Mesenchymal stem cell (in vitro differentiated cells and primary cell): Measurements from ENCODE around the gene ZNF362.

ENCODE experiments used
- DNase-seq: peaks from one replicate; pipeline ENCODE4 v3.0.0-alpha.2; 2013
- H2AFZ ChIP-seq: one replicate; pipeline ENCODE4 v1.6.1; 2013; ENCODE audit warnings: low read depth, mild to moderate bottlenecking, control low read depth, inconsistent platforms, low read length, moderate library complexity
- H2AK5ac ChIP-seq: 2 replicates; pipeline ENCODE4 v1.6.1; 2013; ENCODE audit warnings: low read length, moderate library complexity, mild to moderate bottlenecking, inconsistent platforms; ENCODE audit not compliant: severe bottlenecking
- H2BK120ac ChIP-seq: one replicate; pipeline ENCODE4 v1.6.1; 2013; ENCODE audit warnings: low read depth, mild to moderate bottlenecking, inconsistent platforms, low read length, moderate library complexity
- H2BK12ac ChIP-seq, 2 experiments: one replicate each; pipeline ENCODE4 v1.6.1; 2013; ENCODE audit warnings: inconsistent platforms in 2 of 2, low read length in 2 of 2, mild to moderate bottlenecking in 2 of 2, moderate library complexity in 2 of 2, control low read depth in 1 of 2
- H2BK15ac ChIP-seq: one replicate; pipeline ENCODE4 v1.6.1; 2013; ENCODE audit warnings: mild to moderate bottlenecking, low read depth, inconsistent platforms; ENCODE audit not compliant: poor library complexity, severe bottlenecking
- H2BK5ac ChIP-seq: 2 replicates; pipeline ENCODE4 v1.6.1; 2013; ENCODE audit warnings: low read depth, mild to moderate bottlenecking, low read length, control low read depth, inconsistent platforms; ENCODE audit not compliant: poor library complexity, severe bottlenecking
- H3K14ac ChIP-seq, 2 experiments: one replicate each; pipeline ENCODE4 v1.6.1; 2013; ENCODE audit warnings: inconsistent platforms in 2 of 2, low read length in 2 of 2, control low read depth in 1 of 2, mild to moderate bottlenecking in 1 of 2, moderate library complexity in 1 of 2
- H3K18ac ChIP-seq, 2 experiments: one replicate each; pipeline ENCODE4 v1.6.1; 2013; ENCODE audit warnings: inconsistent platforms in 2 of 2, low read length in 2 of 2, control low read depth in 1 of 2, low read depth in 1 of 2, mild to moderate bottlenecking in 1 of 2
- H3K23ac ChIP-seq, 2 experiments: one replicate each; pipeline ENCODE4 v1.6.1; 2013; ENCODE audit warnings: inconsistent platforms in 2 of 2, low read length in 2 of 2, mild to moderate bottlenecking in 2 of 2, moderate library complexity in 2 of 2, control low read depth in 1 of 2
- H3K27ac ChIP-seq: 2 replicates; pipeline ENCODE4 v1.5.1; 2013; ENCODE audit warnings: mild to moderate bottlenecking, moderate library complexity, low read length, control low read depth, inconsistent platforms; ENCODE audit not compliant: poor library complexity, severe bottlenecking
- H3K27me3 ChIP-seq, 2 experiments: 2 replicates each; pipeline versions ENCODE4 v1.6.1 to v1.7.0; 2013; ENCODE audit warnings: low read length in 2 of 2, mild to moderate bottlenecking in 2 of 2, moderate library complexity in 2 of 2, control low read depth in 1 of 2, inconsistent platforms in 1 of 2; ENCODE audit not compliant: control insufficient read depth in 1 of 2, insufficient read depth in 1 of 2
- H3K36me3 ChIP-seq, 2 experiments: 2 replicates each; pipeline versions ENCODE4 v1.6.1 to v1.7.0; 2013; ENCODE audit warnings: low read length in 2 of 2, control low read depth in 1 of 2, inconsistent platforms in 1 of 2, low read depth in 1 of 2, mild to moderate bottlenecking in 1 of 2; ENCODE audit not compliant: insufficient read depth in 2 of 2, control insufficient read depth in 1 of 2
- H3K4ac ChIP-seq, 2 experiments: one replicate each; pipeline ENCODE4 v1.6.1; 2013; ENCODE audit warnings: inconsistent platforms in 2 of 2, low read length in 2 of 2, mild to moderate bottlenecking in 2 of 2, moderate library complexity in 2 of 2, control low read depth in 1 of 2, low read depth in 1 of 2
- H3K4me1 ChIP-seq: 2 replicates; pipeline ENCODE4 v1.6.1; 2013; ENCODE audit warnings: low read depth, low read length, control low read depth; ENCODE audit not compliant: control insufficient read depth, insufficient read depth
- H3K4me2 ChIP-seq: 2 replicates; pipeline ENCODE4 v1.6.1; 2013; ENCODE audit warnings: low read length, mild to moderate bottlenecking, inconsistent platforms; ENCODE audit not compliant: poor library complexity, severe bottlenecking
- H3K4me3 ChIP-seq, 2 experiments: 2 replicates each; pipeline versions ENCODE4 v1.5.1 to v1.7.0; 2013; ENCODE audit warnings: low read length in 2 of 2, mild to moderate bottlenecking in 2 of 2, control low read depth in 1 of 2, low read depth in 1 of 2; ENCODE audit not compliant: insufficient read depth in 1 of 2
- H3K79me1 ChIP-seq: replicated peaks from 2 replicates; pipeline ENCODE4 v1.6.1; 2013; ENCODE audit warnings: mild to moderate bottlenecking, control low read depth, low read length, inconsistent platforms; ENCODE audit not compliant: poor library complexity, severe bottlenecking
- H3K9ac ChIP-seq: 2 replicates; pipeline ENCODE4 v1.7.0; 2013; ENCODE audit warnings: mild to moderate bottlenecking, low read length, moderate library complexity
- H3K9me3 ChIP-seq: 2 replicates; pipeline ENCODE4 v1.7.0; 2013; ENCODE audit warnings: mild to moderate bottlenecking, low read length; ENCODE audit not compliant: control insufficient read depth
- H4K8ac ChIP-seq: one replicate; pipeline ENCODE4 v1.6.1; 2013; ENCODE audit warnings: inconsistent platforms, mild to moderate bottlenecking, low read length, moderate library complexity
- H4K91ac ChIP-seq: one replicate; pipeline ENCODE4 v1.6.1; 2013; ENCODE audit warnings: mild to moderate bottlenecking, low read length, inconsistent platforms
- WGBS: methylation state at CpG from one replicate; pipeline ENCODE4 v1.1.7; 2013; ENCODE audit warnings: mixed read lengths; 5-methylcytosine and 5-hydroxymethylcytosine counted together

The ZNF362 gene

DNA sequence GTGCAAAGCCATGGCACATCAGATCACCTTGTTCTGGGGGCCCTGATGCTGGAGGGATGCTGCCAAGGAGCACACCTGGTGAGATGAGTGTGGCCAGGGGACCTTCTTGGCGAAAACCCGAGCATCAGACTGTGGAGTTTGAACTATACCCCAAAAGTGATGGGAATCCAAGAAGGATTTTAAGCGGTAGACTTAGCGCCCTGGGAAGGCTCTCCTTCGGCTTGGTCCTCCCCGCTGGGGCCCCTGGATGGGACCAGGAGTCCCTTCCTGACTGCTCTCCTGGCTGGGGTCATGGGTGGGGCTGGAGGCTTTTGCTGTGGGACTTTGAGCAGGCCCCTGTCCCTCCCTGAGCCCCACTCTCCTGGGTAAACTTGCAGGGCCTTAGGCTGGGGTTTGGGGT, 10.5 kb downstream of the ZNF362 start:
- DNase-seq, result no peak
- H2BK120ac ChIP-seq, result no peak overlapping the region
- H2BK5ac ChIP-seq, result no peak overlapping the region
- H3K36me3 ChIP-seq, result peaks cover 21 to 39% of the 10 kb centered on the region in 2 experiments
- H4K91ac ChIP-seq, result no peak overlapping the region
- H3K27me3 ChIP-seq, result no peaks in the 10 kb centered on the region
- H3K4me1 ChIP-seq, result peaks cover 26% of the 10 kb centered on the region
- no peak overlapping the region for H2BK12ac ChIP-seq
- H3K14ac ChIP-seq, result no peak overlapping the region
- no peaks in the 10 kb centered on the region for H3K9me3 ChIP-seq
- no peak overlapping the region for H3K4me3 ChIP-seq
- no peak overlapping the region for H2AK5ac ChIP-seq
- no peak overlapping the region for H2AFZ ChIP-seq
- H4K8ac ChIP-seq, result no peak overlapping the region
- no peak overlapping the region for H3K18ac ChIP-seq
- no peak overlapping the region for H3K27ac ChIP-seq
- WGBS, result 92% methylated on average over 6 of the region's 6 CpGs
- H3K4me2 ChIP-seq, result no peak overlapping the region
- H3K4ac ChIP-seq, result no peak overlapping the region
- H3K23ac ChIP-seq, result no peak overlapping the region
- no peak overlapping the region for H3K9ac ChIP-seq
- H2BK15ac ChIP-seq, result no peak overlapping the region
- H3K79me1 ChIP-seq, result peaks cover 58% of the 10 kb centered on the region

DNA sequence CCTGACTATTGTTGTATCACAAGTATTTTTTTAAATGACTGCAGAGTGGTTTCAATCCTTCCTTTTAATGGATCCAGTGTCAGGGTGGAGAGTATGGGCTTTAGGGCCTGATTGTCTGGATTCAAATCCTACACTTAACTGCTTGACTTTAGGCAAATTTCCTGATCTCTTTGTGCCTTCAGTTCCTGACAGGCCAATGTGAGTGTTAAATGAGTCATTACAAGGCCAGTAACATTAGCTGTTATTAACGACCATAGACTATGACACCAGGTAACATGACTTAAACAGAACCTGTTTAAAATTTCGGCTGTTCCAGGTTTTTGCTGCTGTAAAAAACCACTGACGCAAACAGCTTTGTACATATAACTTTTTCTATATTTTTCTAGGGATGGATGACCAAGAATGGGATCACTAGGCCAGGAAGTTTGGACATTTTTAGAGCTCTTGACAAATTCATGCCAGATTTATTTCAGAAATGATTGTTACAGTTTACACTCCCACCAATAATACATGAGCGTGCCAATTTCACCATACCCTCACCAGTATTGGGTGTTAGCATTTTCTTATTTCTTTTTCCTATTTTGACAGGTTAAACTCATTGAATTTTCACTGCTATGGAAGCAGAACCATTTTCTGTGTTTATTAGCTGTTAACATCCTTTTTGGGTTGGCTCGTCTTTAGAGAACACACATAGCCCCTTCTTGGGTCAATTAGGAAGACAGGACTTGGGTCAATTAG, 11.3 kb downstream of the ZNF362 start:
- no peaks in the 10 kb centered on the region for H3K9me3 ChIP-seq
- 27% methylated on average over 2 of the region's 5 CpGs for WGBS

DNA sequence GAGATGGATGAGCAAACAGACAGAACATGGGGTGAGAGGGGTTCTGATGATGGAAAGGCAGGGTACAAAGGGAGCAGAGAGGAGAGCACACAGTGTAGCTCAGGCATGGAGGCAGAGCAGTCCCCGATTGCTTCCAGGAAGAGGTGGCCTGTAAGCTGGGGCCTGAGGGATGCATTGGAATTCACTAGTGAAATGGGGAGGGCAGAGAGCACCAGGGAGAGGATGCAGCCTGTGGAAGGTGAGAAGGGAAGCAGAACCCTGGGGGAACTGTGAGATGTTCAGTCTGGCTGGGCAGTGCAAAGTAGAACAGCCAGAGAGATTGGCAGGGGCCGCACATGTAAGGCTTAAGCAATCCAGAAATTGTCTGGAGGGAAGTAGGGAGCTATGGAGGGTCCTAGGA, 12.2 kb downstream of the ZNF362 start:
- Histone ChIP-seq H3K9me3 (no peaks in the 10 kb centered on the region), H3K18ac (no peak overlapping the region), H3K27ac (no peak overlapping the region), H3K4me1 (peaks cover 30% of the 10 kb centered on the region), H3K4me2 (no peak overlapping the region), H3K4me3 (no peak overlapping the region), H2AFZ (no peak overlapping the region), H3K9ac (peak overlapping the region; percentile 51), H4K8ac (no peak overlapping the region), H3K36me3 (peaks cover 15 to 38% of the 10 kb centered on the region in 2 experiments), H3K23ac (no peak overlapping the region), H2AK5ac (no peak overlapping the region), H2BK120ac (no peak overlapping the region), H3K4ac (no peak overlapping the region), H4K91ac (no peak overlapping the region), H2BK15ac (no peak overlapping the region), H3K27me3 (no peaks in the 10 kb centered on the region), H2BK12ac (no peak overlapping the region), H3K79me1 (peaks cover 62% of the 10 kb centered on the region), H2BK5ac (no peak overlapping the region), H3K14ac (no peak overlapping the region)
- DNase-seq, result no peak
- 76% methylated on average over 2 of the region's 2 CpGs for WGBS

More for the DNA sequence above, 11.3 kb downstream of the ZNF362 start:
- Histone ChIP-seq H3K18ac (no peak overlapping the region), H4K91ac (no peak overlapping the region), H3K4me1 (peaks cover 26% of the 10 kb centered on the region), H2BK120ac (no peak overlapping the region), H3K4ac (no peak overlapping the region), H3K27me3 (no peaks in the 10 kb centered on the region), H3K9ac (peak overlapping the region; percentile 16), H2BK12ac (no peak overlapping the region), H3K23ac (no peak overlapping the region), H3K27ac (no peak overlapping the region), H3K36me3 (peaks cover 19 to 41% of the 10 kb centered on the region in 2 experiments), H2BK15ac (no peak overlapping the region), H3K14ac (no peak overlapping the region), H2AFZ (no peak overlapping the region), H3K79me1 (peaks cover 58% of the 10 kb centered on the region), H3K4me3 (no peak overlapping the region), H2AK5ac (no peak overlapping the region), H3K4me2 (no peak overlapping the region), H2BK5ac (no peak overlapping the region), H4K8ac (no peak overlapping the region)
- DNase-seq, result no peak

DNA sequence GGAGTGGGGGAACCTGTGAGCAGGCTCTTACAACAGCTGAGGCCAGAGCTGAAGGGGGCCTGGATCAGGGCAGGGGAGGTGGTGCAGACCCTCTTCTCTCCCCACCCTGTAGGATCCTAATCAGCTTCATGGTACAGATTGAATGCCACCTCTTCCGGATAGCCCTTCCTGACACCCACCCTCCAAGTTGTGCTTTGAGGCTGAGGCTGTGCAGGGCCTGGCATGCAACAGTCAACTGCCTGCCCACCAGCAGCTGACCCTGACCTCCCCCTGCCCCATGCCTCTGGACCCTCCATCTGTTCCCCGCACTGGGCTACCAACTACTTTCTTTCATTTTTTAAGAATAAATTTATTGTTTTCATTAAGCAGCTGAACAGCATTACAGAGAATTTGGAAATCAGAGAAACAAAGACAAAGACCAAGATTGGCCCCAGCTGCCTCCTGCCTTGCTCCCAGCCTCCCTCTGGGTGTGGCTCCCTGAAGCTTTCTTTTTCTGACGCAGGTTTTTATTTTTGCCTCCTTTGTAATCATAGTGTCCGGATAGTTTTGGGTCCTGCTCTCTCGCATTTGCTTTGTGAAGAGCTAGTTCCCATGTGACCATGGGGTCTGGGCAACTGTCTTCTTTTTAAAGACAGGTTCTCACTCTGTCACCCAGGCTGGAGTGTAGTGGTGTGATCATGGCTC, 12.8 kb downstream of the ZNF362 start:
- H2AK5ac ChIP-seq, result no peak overlapping the region
- 92% methylated on average over 4 of the region's 5 CpGs for WGBS
- H2BK120ac ChIP-seq, result no peak overlapping the region
- no peak overlapping the region for H2BK5ac ChIP-seq
- no peak overlapping the region for H4K91ac ChIP-seq
- H3K4me3 ChIP-seq, result no peak overlapping the region
- H3K23ac ChIP-seq, result no peak overlapping the region
- H3K14ac ChIP-seq, result no peak overlapping the region
- no peak overlapping the region for H3K18ac ChIP-seq
- DNase-seq, result no peak
- H3K4me1 ChIP-seq, result peaks cover 26% of the 10 kb centered on the region
- no peak overlapping the region for H3K4me2 ChIP-seq
- H3K27ac ChIP-seq, result no peak overlapping the region
- no peaks in the 10 kb centered on the region for H3K9me3 ChIP-seq
- H3K4ac ChIP-seq, result no peak overlapping the region
- no peak overlapping the region for H2BK12ac ChIP-seq
- H2AFZ ChIP-seq, result no peak overlapping the region
- no peak overlapping the region for H2BK15ac ChIP-seq
- peaks cover 62% of the 10 kb centered on the region for H3K79me1 ChIP-seq
- H3K9ac ChIP-seq, result peak overlapping the region; percentile 51
- no peak overlapping the region for H4K8ac ChIP-seq
- peaks cover 15 to 42% of the 10 kb centered on the region in 2 experiments for H3K36me3 ChIP-seq
- H3K27me3 ChIP-seq, result no peaks in the 10 kb centered on the region
